HL-60/S4 treated with retinoic acid at 250 ng/mL for 4 days and 3 days (cell line): Measurements from ENCODE around the gene NSL1.
"Not testable (repeated sequence)": the region's sequence is repeated elsewhere in the genome, so short reads cannot be mapped to it uniquely, and the experiment has no call there.

ENCODE experiments used
- in situ Hi-C: fragments of 300-500 bp; cut with MboI; formaldehyde crosslinking; loops from 2 replicates; pipeline ENCODE4 v1.7.0; 2022; ENCODE audit warnings: low sequenced_read_pairs

The NSL1 gene

DNA sequence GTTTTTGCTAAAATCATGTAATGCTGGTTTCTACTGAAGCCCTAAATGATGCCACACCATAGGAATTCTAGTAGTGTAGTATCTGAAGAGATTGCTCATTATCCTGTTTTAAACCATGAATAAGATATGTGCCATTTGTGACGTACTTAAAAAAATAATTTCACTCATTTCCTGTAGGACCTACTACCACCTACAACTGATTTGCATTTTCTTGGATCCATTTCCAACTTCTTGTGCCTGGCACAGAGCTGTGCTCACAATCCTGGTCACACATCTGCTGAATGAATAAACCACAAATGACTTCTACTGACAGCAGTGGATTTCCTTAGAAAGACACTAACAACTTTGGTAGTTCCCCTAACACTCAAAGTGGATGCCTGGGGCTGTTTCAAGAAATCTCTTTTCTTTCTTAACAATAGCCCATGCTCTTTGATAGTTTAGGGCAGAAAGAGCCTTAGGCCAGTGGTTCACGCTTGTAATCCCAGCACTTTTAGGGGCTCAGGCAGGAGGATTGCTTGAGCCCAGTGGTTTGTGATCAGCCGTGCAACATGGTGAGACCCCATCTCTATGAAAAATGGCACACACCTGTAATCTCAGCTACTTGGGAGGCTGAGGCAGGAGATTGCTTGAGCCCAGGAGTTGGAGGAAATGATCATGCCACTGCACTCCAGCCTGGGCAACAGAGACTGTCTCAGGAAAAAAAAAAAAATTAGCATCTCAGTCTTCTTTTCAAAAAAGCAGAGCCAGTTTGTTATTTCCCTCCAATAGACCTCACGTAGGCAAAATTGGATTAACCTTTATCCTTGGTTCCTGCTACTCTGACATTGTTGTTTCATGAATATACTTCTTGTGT, 78.9 kb downstream of the NSL1 start:
- in situ Hi-C loops: no loop called here

DNA sequence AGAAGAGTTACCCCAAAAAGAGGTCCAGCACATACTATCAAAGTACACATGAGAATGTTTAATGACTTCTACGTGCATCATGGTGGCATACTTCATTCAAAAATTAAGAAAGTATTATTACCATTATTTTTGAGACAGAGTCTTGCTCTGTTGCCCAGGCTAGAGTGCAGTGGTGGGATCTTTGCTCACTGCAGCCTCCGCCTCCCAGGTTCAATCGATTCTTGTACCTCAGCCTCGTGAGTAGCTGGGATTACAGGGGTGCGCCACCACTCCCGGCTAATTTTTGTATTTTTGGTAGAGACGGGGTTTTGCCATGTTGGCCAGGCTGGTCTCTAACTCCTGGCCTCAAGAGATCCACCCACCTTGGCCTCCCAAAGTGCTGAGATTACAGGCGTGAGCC, 79.6 kb downstream of the NSL1 start:
- in situ Hi-C loops: not testable (repeated sequence)

DNA sequence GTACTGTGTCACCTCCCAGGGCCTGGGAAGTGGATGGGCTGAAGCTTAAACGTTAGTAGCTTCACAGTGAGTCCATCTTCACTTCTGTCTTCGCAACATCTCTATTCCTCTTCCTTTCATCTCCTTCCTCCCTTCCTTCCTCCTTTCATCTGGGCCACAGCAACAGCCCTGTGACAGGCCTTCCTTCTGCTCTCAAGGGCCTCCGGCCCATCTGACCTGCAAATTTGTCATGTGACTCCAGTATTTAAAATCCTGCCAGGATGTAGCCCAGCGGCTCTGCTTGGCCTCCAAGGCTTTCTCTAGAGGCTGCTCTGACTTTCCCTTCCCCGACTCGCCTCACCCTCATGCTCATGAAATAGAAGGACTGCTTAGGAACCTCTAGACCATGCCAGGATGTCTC, 81.0 kb downstream of the NSL1 start:
- in situ Hi-C loops: no loop called here

DNA sequence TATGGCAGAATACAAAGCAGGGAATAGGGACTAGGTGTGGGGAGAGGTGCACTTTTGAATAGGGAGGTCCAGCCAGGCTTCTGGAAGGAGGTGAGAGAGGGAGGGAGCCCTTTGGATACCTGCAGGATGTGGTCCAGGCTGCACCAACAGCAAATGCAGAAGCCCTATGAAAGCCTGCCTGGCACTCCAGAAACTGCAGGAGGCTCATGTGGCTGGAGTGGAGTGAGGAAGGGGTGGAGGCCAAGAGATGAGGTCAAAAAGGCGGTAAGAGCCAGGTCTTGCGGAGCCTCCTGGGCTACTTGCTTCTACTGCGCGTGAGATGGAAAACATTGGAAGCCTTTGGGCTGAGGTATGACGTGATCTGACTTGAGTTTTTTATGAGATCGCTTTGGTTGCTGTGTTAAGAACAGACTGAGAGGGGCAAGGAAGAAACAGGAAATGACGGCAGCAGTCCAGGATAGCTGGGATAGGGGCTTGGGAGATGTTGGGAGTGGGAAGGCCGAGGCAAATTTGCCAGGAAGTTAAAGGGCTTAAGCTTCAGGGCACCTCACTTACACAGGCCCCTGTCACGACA, 87.5 kb downstream of the NSL1 start:
- in situ Hi-C loops: no loop called here

DNA sequence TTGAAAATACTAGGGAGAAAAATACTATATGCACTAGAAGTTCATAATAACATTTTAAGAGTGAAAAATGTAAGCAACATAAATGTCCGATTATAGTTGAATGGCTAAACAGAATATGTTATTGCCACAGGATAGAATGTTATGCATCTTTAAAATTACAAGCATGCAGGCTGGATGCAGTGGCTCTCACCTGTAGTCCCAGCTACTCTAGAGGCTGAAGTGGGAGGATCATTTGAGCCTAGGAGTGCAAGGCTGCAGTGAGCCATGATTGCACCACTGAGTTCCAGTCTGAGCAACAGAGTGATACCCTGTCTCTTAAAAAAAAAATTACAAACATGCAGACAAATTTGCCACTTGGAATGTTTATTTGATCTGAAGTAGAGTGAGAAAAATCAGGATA, 88.9 kb downstream of the NSL1 start:
- in situ Hi-C loops: no loop called here

DNA sequence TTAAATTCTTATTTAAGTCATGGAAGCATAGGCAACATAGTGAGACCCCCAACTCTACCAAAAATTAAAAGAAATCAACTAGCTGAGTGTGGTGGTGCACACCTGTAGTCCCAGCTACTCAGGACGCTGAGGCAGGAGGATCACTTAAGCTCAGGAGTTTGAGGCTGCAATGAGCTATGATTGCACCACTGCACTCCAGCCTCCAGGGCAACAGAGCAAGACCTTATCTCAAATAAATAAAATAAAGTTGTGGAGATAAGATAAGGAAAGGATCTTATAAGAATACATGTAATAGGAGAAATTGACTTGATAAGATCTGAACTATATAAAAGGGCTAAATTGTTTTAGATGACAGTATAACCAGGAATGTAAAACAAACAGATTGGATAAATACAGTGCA, 89.7 kb downstream of the NSL1 start:
- in situ Hi-C loops: no loop called here

DNA sequence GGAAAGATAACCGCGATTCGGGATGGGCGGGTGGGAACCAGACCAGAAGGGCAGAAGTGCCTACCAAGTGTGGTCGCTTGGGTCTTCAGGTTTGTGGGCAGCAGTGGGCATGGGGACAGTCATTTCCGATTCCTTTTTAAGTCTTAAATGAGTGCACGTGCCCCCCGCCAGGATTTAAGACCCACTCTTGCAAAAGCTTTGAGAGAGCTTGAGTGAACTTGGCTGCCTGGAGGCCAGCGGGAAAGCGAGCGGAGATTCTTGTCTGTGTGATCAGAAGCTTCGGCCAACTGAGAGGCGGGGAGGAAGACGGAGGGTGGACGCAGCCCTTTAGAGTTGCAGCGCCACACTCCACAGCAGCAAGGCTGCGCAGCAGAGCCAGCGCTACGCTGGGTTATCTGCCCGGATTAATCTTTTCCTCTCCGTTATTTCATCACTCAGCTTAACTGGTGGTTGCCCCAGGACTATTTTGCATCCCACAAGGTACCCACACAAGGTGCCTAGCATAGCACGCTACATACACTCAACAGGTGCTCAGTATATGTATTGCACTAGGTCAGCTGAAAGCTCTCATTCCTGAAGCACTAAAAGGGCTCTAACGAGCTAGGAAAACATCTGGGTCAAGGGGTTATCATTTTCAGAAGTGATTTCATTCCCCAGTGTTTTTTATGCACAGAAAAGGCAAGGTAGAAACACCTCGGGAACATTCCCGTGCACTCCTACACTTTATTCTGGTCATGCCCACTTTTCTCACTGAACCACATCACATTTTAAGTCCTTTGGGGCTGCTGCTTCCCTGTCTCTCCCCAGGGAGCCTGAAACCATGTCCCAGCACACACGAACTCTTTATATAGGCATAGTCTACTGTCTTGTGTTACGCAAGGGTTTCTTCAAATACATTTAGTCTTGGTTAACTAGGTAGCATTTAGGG, 90.4 kb downstream of the NSL1 start:
- in situ Hi-C loops: no loop called here

DNA sequence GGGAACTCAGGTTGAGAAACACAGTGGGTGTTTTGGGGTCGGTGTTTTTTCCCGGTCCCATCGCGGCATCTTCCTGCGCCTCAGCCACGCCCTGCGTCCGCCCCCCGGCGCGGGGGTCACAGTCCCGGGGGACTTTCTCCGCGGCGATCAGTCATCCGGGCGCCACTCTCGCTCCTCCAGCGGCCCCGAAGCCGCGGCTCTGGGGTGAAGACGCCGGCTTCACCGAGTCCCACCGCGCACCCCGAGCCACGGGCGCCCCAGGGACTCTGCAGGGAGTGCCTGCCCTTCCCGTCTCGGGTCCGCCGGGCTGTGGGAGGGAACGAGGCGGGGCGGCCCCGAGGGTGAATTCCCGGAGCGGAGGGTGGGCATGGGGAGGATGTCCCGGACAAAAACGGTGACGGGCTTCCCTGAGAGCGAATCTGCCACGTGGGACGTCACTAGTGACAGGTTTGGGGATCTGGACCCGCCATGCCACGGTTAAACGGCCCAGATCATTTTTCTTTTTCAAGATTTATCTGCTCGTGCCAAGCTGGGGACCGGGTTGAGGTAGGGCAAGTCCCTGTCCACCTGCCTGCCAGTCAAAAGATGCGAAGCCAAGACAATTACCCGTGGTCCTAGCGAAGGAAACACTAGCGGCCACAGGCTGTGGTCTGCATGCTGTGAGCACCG, 91.2 kb downstream of the NSL1 start:
- in situ Hi-C loops: no loop called here

DNA sequence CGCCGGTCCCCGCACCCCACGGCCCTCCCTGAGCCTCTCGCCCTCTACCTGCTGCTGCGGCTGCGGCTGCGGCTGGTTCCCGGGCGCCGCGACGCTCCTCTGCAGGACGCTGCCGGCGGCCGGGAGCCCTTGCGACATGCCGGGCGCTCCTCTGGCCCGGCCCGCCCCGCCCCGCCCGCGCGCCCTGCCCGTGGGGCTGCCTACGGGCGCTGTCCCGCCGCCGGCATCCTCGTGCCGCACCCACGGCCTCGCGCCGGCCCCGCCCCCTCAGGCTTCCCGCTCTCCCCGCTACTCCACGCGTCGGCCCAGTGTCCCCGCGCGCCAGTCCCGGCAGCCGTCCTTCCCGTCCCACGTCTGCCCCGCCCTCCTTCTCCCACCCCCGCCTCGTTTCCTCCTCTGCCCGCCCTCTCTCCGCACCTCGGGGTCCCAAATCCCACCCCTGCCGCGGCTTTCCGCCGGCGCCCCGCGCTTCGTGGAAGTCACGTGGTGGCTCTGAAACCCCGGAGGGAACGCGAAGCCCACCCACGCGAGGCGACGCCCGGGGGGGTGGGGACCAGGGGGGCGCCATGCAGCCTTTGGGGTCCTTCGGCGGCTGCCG, 91.9 kb downstream of the NSL1 start, which contains the start of gene BATF3:
BATF3 (minus strand) TSS at position 216 of the 598 bp plus-strand sequence; CDS start at position 138, 78 bp downstream.
- in situ Hi-C loops: no loop called here

DNA sequence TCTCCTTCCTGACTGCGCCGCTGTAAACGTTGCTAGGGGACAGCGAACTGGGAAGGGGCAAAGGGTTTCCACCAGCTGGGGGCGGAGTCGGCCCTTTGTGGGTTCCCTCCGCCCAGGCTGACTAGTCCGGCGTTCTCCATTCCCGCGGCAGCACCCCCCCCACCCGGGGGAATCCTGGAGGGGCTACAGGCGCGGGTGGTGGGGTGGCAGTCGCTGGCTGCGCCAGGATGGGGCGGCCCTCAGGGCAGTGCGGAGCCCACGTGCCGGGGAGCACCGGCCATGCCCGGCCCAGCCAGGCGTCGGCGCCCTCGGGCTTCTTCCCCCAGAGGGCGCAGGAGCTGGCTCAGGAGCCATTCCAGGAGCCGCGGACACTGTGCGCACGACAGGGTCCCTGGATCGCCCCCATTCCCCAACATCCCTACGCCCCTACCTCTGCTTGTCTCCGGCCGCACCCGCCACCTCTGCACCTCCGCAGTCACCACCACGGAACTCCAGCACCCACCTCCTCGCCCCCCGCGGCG, 92.4 kb downstream of the NSL1 start:
- in situ Hi-C loops: no loop called here

DNA sequence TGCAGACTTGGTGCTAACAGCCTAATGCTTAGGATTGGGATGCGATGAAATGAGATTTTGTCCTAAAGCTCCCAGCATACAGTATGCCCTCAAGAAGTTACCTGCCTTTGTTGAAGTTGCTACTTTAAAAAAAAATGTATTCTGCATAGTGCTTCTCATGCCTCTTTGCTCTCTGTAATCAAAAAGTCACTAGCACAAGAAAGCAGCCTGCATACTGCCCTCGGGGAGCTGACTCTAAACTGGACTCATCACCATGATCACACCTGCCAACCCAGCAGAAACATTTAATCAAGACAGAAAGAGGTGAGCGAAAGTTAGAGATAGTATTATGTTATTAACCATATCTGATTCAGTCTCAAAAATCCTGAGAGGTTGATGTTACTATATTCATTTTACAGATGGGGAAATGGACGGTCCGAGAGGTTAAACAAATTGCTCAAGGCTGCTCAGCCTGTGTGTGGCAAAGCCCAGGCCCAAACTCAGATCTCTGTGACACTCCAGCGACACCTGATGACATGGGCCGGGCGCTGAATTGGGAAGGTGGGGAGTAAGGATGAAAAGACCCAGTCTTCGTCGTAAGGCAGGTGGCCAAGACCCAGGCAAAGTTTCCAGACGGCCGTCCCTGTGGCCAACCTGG, 93.0 kb downstream of the NSL1 start:
- in situ Hi-C loops: no loop called here

DNA sequence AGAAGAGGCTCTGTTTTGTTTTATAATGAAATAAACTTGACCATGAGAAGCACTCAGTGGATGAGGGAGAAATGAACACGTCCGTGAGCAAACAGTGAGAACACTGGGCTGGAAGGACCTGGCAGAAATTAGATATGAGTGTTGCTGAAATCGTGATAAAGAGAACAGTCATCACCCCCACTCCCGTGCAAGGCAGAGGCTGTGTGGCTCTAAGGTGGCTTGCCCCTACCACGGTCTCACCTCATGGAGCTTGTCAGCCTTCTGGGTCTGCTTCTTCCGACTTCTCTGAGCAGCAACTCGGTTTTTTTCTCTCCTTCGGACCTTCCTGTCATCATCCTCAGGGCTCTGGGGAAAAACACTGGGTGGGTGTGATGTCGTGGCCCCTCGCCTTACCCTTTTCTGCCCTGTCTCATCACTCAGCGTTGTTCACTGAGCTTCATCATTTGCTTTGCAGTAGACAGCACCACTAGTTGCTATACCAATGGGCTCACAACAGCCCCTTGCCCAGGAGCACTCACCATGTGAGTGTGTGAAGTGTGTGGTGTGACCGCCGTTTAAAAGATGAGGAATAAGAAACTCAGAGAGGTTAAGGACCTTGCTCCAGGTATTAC, 94.8 kb downstream of the NSL1 start:
- in situ Hi-C loops: no loop called here

DNA sequence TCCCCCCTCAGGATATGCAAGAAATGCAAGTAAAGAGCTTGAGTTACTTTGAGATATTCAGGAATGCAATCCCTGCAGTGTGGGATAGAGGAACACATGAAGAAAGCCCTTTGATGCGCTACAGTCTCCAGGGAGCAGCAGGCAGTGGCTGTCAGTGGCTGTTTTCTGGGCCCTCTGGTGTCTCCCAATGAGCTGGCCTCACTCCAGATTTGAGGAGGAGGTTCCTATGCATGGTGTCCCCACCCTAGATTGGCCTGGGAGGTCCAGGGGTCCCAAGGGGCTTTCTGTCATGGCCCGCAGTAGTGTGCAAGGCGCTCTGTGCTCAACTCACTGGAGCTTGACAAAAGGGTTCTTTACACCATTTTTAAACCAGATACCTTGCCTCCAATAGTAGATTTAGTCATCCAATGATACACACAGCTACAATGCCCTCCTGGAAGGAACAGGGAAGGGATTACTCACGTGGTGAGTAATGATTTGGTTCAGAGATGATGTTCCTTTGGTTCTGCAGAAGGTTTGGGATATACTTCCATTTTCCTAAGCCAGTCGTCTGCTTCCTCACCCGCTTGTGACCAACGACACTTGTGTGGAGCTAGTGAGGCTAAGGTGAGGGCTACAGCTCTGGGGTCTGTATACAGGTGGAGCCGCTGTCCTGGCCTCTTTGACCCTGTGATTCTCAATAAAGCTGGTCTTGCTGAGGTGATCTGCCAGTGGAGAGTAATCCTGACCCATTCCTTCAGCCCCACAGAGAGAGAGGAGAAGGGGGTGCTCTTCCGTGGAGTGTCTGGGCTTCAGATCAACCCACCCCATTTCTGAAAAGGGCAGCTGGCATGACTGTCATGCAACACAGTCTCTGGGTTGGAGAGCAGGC, 98.6 kb downstream of the NSL1 start:
- in situ Hi-C loops: no loop called here

DNA sequence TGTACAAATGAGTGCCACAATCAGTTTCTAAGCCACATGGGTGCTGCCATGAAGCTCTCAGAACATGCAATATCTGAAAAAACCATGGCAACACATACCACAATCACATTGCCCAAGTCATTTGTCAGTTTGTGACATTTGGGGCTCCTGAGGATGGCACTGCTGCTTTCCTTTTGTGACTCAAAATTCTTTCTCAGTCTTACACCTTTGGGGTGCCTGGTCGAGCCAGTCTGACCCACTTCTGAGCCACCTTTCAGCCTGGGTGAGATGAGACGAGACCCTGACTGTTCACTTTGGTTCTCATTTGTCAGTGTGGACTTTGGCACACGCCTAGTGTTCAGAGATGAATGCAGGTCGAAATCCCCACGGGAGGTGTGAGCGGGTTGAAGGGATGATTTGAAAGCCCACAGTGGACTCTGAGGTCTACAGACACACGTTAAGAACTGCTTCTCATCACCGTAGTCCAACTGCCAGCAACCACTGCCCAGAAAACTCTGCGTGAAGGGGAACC, 100.0 kb downstream of the NSL1 start:
- in situ Hi-C loops: no loop called here

DNA sequence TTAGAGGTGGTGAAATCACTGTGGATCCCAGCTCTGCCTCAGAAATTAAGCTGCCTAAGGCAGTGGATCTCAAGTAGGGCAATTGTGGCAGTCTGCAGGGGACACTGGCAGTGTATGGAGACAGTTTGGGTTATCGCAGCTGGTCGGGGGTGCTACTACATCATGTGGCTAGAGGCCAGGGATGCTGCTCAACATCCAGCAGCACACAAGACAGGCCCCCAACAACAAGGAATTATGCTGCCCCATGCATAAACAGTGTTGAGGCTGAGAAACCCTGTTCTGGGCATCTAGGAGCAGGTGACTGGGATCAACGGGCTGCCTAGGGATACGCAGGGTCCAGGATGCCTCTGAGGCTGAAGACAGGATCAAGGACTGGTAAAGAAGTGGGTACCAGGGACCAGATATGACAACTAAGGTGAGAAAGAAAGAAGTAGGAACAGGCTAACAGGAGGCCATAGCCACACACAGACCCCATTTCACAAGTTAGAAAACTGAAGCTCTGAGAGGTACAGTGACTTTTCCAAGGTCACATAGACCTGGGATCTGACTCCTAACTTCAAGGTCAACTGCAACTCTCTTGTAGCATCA, 100.7 kb downstream of the NSL1 start:
- in situ Hi-C loops: no loop called here

DNA sequence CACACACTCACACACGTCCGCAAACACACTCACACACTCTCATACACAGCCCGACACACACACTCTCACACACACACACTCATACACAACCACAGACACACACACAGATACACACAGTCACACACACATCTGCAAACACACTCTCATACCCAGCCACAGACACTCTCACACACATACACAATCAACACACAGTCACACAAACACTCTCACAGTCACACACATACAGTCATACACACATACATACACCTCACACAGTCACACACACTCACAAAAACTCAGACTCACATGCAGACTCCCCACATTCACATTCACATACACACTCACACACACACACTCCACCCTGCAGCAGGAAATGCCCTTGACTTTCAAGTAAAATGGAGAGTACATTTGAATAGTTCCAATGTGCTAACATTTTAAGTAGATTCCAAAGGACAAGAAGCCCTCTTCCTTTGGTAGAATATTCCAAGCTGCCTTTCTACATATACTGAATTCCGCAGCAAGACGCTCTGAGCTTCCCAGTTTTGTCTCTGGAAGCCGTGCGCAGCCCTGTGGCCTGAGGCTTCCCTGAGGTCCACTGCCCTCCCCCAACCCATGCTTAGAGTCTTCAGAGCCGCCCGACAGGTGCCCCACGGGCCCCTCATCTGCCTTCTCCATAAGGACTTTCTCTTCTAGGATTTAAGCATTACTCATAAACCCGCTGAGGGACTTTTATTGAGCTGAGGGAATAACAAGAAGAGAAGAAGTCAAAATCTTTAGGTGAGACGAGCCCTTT, 101.6 kb downstream of the NSL1 start:
- in situ Hi-C loops: no loop called here

DNA sequence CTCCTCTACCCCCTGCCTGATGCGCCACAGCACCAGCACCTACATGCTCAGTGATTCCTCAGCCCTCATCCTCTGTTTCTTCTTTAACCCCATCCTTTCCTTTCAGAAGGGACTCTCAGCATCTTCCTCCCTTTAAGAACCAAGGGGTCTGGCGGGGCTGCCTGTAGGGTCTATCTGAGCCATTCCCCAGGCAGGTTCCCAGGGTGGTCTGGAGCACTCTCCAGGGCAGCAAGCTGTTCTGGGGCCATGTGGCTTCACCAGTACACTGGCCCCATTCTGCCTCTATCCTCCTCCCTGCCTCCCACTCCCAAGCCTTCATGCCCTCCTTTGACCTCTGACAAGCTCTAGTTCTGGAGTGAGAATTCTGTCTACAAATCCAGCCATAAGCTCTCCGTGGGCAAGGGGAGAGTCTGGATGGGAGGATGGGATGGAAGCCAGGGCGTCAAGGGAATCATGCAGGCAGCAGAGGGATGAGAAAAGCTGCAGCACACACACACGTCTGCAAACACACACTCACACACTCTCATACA, 102.3 kb downstream of the NSL1 start:
- in situ Hi-C loops: no loop called here
